Measurements from ENCODE around the gene GBX1. TPM values are rescaled to one million over a fixed set of nuclear protein-coding genes. Genes with fewer than 3 reads are reported as not detected.

Gene GBX1
- not detected for total RNA-seq

GRCh38 chr7:151167197-151167961 is at the start of gene GBX1:
TSS of gene GBX1 (minus strand) at chr7:151167694. CDS start at chr7:151167548, 146 bp downstream.
- DNase-seq, result peak; percentile 19
- intact Hi-C loops (cut with micrococcal nuclease), result no loop called here
- H3K4me1 Mint-ChIP-seq (ENCODE audit: low read depth), result peaks cover 7% of the 10 kb centered on the region
- CTCF ChIA-PET, result interaction anchor here (0.6 to 6.5 kb wide), 23 partner anchors 7 to 173 kb away, joined by 3 to 42 read pairs (median 3); partner anchors contain the start of gene ABCF2
- peaks cover 32% of the 10 kb centered on the region for H3K27me3 Mint-ChIP-seq
- no peaks in the 10 kb centered on the region for H3K9me3 Mint-ChIP-seq
- POLR2A ChIA-PET, result interaction anchor here (0.6 kb wide), 1 partner anchor 809 kb away, joined by 3 read pairs; no protein-coding TSS in a partner anchor
- peak within 1 kb of the TSS; percentile 54 for H3K4me3 Mint-ChIP-seq
- H3K36me3 Mint-ChIP-seq, result no peaks in the 10 kb centered on the region
- H3K27ac Mint-ChIP-seq, result no peak within 1 kb of the TSS

GRCh38 chr7:151215396-151215795 is 47.9 kb upstream of the GBX1 start:
- POLR2A ChIA-PET, result no interaction called here
- Mint-ChIP-seq H3K27me3 (no peaks in the 10 kb centered on the region), H3K4me1 (ENCODE audit: low read depth) (no peaks in the 10 kb centered on the region), H3K4me3 (no peak overlapping the region), H3K9me3 (no peaks in the 10 kb centered on the region), H3K36me3 (peaks cover 52% of the 10 kb centered on the region), H3K27ac (no peak overlapping the region)
- DNase-seq, result no peak
- CTCF ChIA-PET, result interaction anchor here (1.0 kb wide), 1 partner anchor 46 kb away, joined by 3 read pairs; no protein-coding TSS in a partner anchor
- intact Hi-C loops (cut with micrococcal nuclease), result no loop called here

- H3K9me3 Mint-ChIP-seq, result no peaks in the 10 kb centered on the region
- intact Hi-C loops (cut with micrococcal nuclease), result no loop called here
- no peak overlapping the region for H3K27ac Mint-ChIP-seq
- no peaks in the 10 kb centered on the region for H3K27me3 Mint-ChIP-seq
- peaks cover 44% of the 10 kb centered on the region for H3K36me3 Mint-ChIP-seq
- CTCF ChIA-PET, result interaction anchor here (2.2 kb wide), 1 partner anchor 31 kb away, joined by 8 read pairs; no protein-coding TSS in a partner anchor
- H3K4me1 Mint-ChIP-seq (ENCODE audit: low read depth), result no peaks in the 10 kb centered on the region
- POLR2A ChIA-PET, result no interaction called here
- DNase-seq, result no peak
- H3K4me3 Mint-ChIP-seq, result no peak overlapping the region
Measured at GRCh38 chr7:151213826-151214225, 46.3 kb upstream of the GBX1 start.

GRCh38 chr7:151212626-151213025 is 45.1 kb upstream of the GBX1 start:
- CTCF ChIA-PET, result interaction anchor here (2.2 kb wide), 1 partner anchor 32 kb away, joined by 8 read pairs; no protein-coding TSS in a partner anchor
- no peaks in the 10 kb centered on the region for H3K9me3 Mint-ChIP-seq
- H3K27ac Mint-ChIP-seq, result no peak overlapping the region
- H3K36me3 Mint-ChIP-seq, result peaks cover 32% of the 10 kb centered on the region
- intact Hi-C loops (cut with micrococcal nuclease), result no loop called here
- H3K4me1 Mint-ChIP-seq (ENCODE audit: low read depth), result peaks cover 8% of the 10 kb centered on the region
- H3K27me3 Mint-ChIP-seq, result no peaks in the 10 kb centered on the region
- no peak for DNase-seq
- no peak overlapping the region for H3K4me3 Mint-ChIP-seq
- POLR2A ChIA-PET, result no interaction called here

GRCh38 chr7:151211155-151211772 is 43.8 kb upstream of the GBX1 start:
- Mint-ChIP-seq H3K4me1 (ENCODE audit: low read depth) (peaks cover 20% of the 10 kb centered on the region), H3K9me3 (no peaks in the 10 kb centered on the region), H3K27me3 (no peaks in the 10 kb centered on the region), H3K36me3 (peaks cover 29% of the 10 kb centered on the region), H3K4me3 (no peak overlapping the region), H3K27ac (no peak overlapping the region)
- intact Hi-C loops (cut with micrococcal nuclease), result no loop called here
- no peak for DNase-seq
- ChIA-PET CTCF (interaction anchor here (0.7 kb wide), 1 partner anchor 33 kb away, joined by 3 read pairs; no protein-coding TSS in a partner anchor), POLR2A (interaction anchor here (0.6 to 0.9 kb wide), 2 partner anchors 30 to 66 kb away, joined by 3 read pairs; no protein-coding TSS in a partner anchor)

GRCh38 chr7:151210087-151210854 is 42.8 kb upstream of the GBX1 start, which contains the start of gene H2BK1:
TSS of gene H2BK1 (minus strand) at chr7:151210488. CDS start at chr7:151210318, 170 bp downstream.
- Mint-ChIP-seq H3K27ac (no peak within 1 kb of the TSS), H3K27me3 (no peaks in the 10 kb centered on the region), H3K4me1 (ENCODE audit: low read depth) (peaks cover 26% of the 10 kb centered on the region), H3K9me3 (no peaks in the 10 kb centered on the region), H3K36me3 (peaks cover 21% of the 10 kb centered on the region), H3K4me3 (no peak within 1 kb of the TSS)
- POLR2A ChIA-PET, result no interaction called here
- intact Hi-C loops (cut with micrococcal nuclease), result no loop called here
- CTCF ChIA-PET, result no interaction called here
- no peak for DNase-seq

GRCh38 chr7:151209588-151209987 is 42.1 kb upstream of the GBX1 start:
- no peak overlapping the region for H3K27ac Mint-ChIP-seq
- intact Hi-C loops (cut with micrococcal nuclease), result no loop called here
- H3K27me3 Mint-ChIP-seq, result no peaks in the 10 kb centered on the region
- H3K36me3 Mint-ChIP-seq, result peaks cover 14% of the 10 kb centered on the region
- peaks cover 26% of the 10 kb centered on the region for H3K4me1 Mint-ChIP-seq (ENCODE audit: low read depth)
- no peak overlapping the region for H3K4me3 Mint-ChIP-seq
- POLR2A ChIA-PET, result no interaction called here
- DNase-seq, result no peak
- CTCF ChIA-PET, result no interaction called here
- no peaks in the 10 kb centered on the region for H3K9me3 Mint-ChIP-seq

- Mint-ChIP-seq H3K4me1 (ENCODE audit: low read depth) (peaks cover 26% of the 10 kb centered on the region), H3K4me3 (no peak overlapping the region), H3K36me3 (peaks cover 6% of the 10 kb centered on the region), H3K9me3 (no peaks in the 10 kb centered on the region), H3K27ac (no peak overlapping the region), H3K27me3 (no peaks in the 10 kb centered on the region)
- intact Hi-C loops (cut with micrococcal nuclease), result no loop called here
- DNase-seq, result no peak
- ChIA-PET POLR2A (no interaction called here), CTCF (interaction anchor here (0.8 to 1.0 kb wide), 2 partner anchors 36 to 142 kb away, joined by 3 to 4 read pairs; no protein-coding TSS in a partner anchor)
Measured at GRCh38 chr7:151208253-151208862, 40.9 kb upstream of the GBX1 start.

- CTCF ChIA-PET, result interaction anchor here (0.8 to 1.7 kb wide), 4 partner anchors 36 to 143 kb away, joined by 3 to 5 read pairs (median 4); no protein-coding TSS in a partner anchor
- Mint-ChIP-seq H3K27ac (no peak overlapping the region), H3K4me1 (ENCODE audit: low read depth) (peaks cover 26% of the 10 kb centered on the region), H3K4me3 (no peak overlapping the region), H3K9me3 (no peaks in the 10 kb centered on the region), H3K27me3 (no peaks in the 10 kb centered on the region), H3K36me3 (no peaks in the 10 kb centered on the region)
- DNase-seq, result no peak
- POLR2A ChIA-PET, result no interaction called here
- intact Hi-C loops (cut with micrococcal nuclease), result loop anchor here (2.0 kb wide), 1 partner anchor 37 kb away; no protein-coding TSS in a partner anchor
Measured at GRCh38 chr7:151207804-151208203, 40.3 kb upstream of the GBX1 start.

- no peaks in the 10 kb centered on the region for H3K9me3 Mint-ChIP-seq
- CTCF ChIA-PET, result interaction anchor here (0.8 to 1.7 kb wide), 5 partner anchors 35 to 143 kb away, joined by 3 to 5 read pairs (median 4); no protein-coding TSS in a partner anchor
- peaks cover 26% of the 10 kb centered on the region for H3K4me1 Mint-ChIP-seq (ENCODE audit: low read depth)
- intact Hi-C loops (cut with micrococcal nuclease), result loop anchor here (2.0 kb wide), 1 partner anchor 37 kb away; no protein-coding TSS in a partner anchor
- H3K4me3 Mint-ChIP-seq, result no peak overlapping the region
- no peak for DNase-seq
- no peak overlapping the region for H3K27ac Mint-ChIP-seq
- no peaks in the 10 kb centered on the region for H3K36me3 Mint-ChIP-seq
- POLR2A ChIA-PET, result no interaction called here
- no peaks in the 10 kb centered on the region for H3K27me3 Mint-ChIP-seq
Measured at GRCh38 chr7:151207315-151207714, 39.8 kb upstream of the GBX1 start.

- Mint-ChIP-seq H3K27me3 (no peaks in the 10 kb centered on the region), H3K36me3 (no peaks in the 10 kb centered on the region), H3K4me3 (no peak overlapping the region), H3K9me3 (no peaks in the 10 kb centered on the region), H3K4me1 (ENCODE audit: low read depth) (peaks cover 26% of the 10 kb centered on the region), H3K27ac (no peak overlapping the region)
- POLR2A ChIA-PET, result no interaction called here
- CTCF ChIA-PET, result interaction anchor here (1.0 to 1.7 kb wide), 4 partner anchors 35 to 105 kb away, joined by 3 to 5 read pairs (median 4); no protein-coding TSS in a partner anchor
- intact Hi-C loops (cut with micrococcal nuclease), result loop anchor here (2.0 kb wide), 1 partner anchor 38 kb away; no protein-coding TSS in a partner anchor
- DNase-seq, result no peak
Measured at GRCh38 chr7:151206914-151207313, 39.4 kb upstream of the GBX1 start.
